ENCODE results near the gene DAND5. TPM values are rescaled to one million over a fixed set of nuclear protein-coding genes. Genes with fewer than 3 reads are reported as not detected.

Gene DAND5
- total RNA-seq, 1 experiment from 2014 or later = 0.21 TPM

- no peak for TF ChIP-seq CTCF (IDR thresholded peaks at IDR 0.05; ENCODE audit: unreplicated experiment)
- Mint-ChIP-seq H3K27me3 (ENCODE audit: unreplicated experiment) (no peaks in the 10 kb centered on the region), H3K4me3 (ENCODE audit: low read depth, unreplicated experiment) (no peak overlapping the region), H3K27ac (ENCODE audit: unreplicated experiment) (no peak overlapping the region), H3K36me3 (ENCODE audit: insufficient read depth, unreplicated experiment) (peaks cover 64% of the 10 kb centered on the region), H3K9me3 (ENCODE audit: low read depth, unreplicated experiment) (no peaks in the 10 kb centered on the region), H3K4me1 (ENCODE audit: low read depth, unreplicated experiment) (peaks cover 16% of the 10 kb centered on the region)
- CTCF ChIA-PET = no interaction called here
- DNase-seq = no peak
- intact Hi-C loops (cut with micrococcal nuclease; ENCODE audit: unreplicated experiment) = no loop called here
- no TSS peak for BruUV-seq (replicated peaks)
Measured at GRCh38 chr19:12936582-12936981, 32.8 kb upstream of the DAND5 start.

GRCh38 chr19:12937093-12937926 lies 32.1 kb upstream of the DAND5 start:
- peak overlapping the region; percentile 84 for H3K4me3 Mint-ChIP-seq (ENCODE audit: low read depth, unreplicated experiment)
- intact Hi-C loops (cut with micrococcal nuclease; ENCODE audit: unreplicated experiment) = no loop called here
- TF ChIP-seq CTCF (IDR thresholded peaks at IDR 0.05; ENCODE audit: unreplicated experiment) = no peak
- H3K9me3 Mint-ChIP-seq (ENCODE audit: low read depth, unreplicated experiment) = no peaks in the 10 kb centered on the region
- H3K27ac Mint-ChIP-seq (ENCODE audit: unreplicated experiment) = peak overlapping the region; percentile 99
- no TSS peak for BruUV-seq (replicated peaks)
- peaks cover 70% of the 10 kb centered on the region for H3K36me3 Mint-ChIP-seq (ENCODE audit: insufficient read depth, unreplicated experiment)
- peaks cover 15% of the 10 kb centered on the region for H3K4me1 Mint-ChIP-seq (ENCODE audit: low read depth, unreplicated experiment)
- no peaks in the 10 kb centered on the region for H3K27me3 Mint-ChIP-seq (ENCODE audit: unreplicated experiment)
- DNase-seq = no peak
- CTCF ChIA-PET = interaction anchor here (0.6 to 1.3 kb wide), 4 partner anchors 9 to 64 kb away, joined by 4 to 5 read pairs (median 4); partner anchors contain the start of gene GCDH

GRCh38 chr19:12937927-12938778 lies 31.2 kb upstream of the DAND5 start, which contains the start of gene CALR:
Gene CALR (plus strand): TSS chr19:12938609. CDS start chr19:12938680, 71 bp downstream.
- H3K9me3 Mint-ChIP-seq (ENCODE audit: low read depth, unreplicated experiment) = no peaks in the 10 kb centered on the region
- intact Hi-C loops (cut with micrococcal nuclease; ENCODE audit: unreplicated experiment) = no loop called here

More at GRCh38 chr19:12937927-12938778, 31.2 kb upstream of the DAND5 start, which contains the start of gene CALR:
- CTCF ChIA-PET = interaction anchor here (0.6 to 1.3 kb wide), 3 partner anchors 8 to 65 kb away, joined by 4 to 5 read pairs (median 4); partner anchors contain the start of gene GCDH
- H3K27ac Mint-ChIP-seq (ENCODE audit: unreplicated experiment) = peak within 1 kb of the TSS; percentile 99
- no TSS peak for BruUV-seq (replicated peaks)
- peak within 1 kb of the TSS; percentile 84 for H3K4me3 Mint-ChIP-seq (ENCODE audit: low read depth, unreplicated experiment)
- peak; percentile 96 for DNase-seq
- H3K4me1 Mint-ChIP-seq (ENCODE audit: low read depth, unreplicated experiment) = peaks cover 7% of the 10 kb centered on the region
- no peaks in the 10 kb centered on the region for H3K27me3 Mint-ChIP-seq (ENCODE audit: unreplicated experiment)
- no peak for TF ChIP-seq CTCF (IDR thresholded peaks at IDR 0.05; ENCODE audit: unreplicated experiment)
- peaks cover 70% of the 10 kb centered on the region for H3K36me3 Mint-ChIP-seq (ENCODE audit: insufficient read depth, unreplicated experiment)

Measured in Calu3 (cell line).